GM19463 (cell line): Measurements from ENCODE around the gene TPT1.
"Not testable (repeated sequence)": the region's sequence is repeated elsewhere in the genome, so short reads cannot be mapped to it uniquely, and the experiment has no call there.

Experiments
- ATAC-seq: cut with Tn5 transposase; IDR thresholded peaks from one replicate; pipeline ENCODE4 v1.9.1; 2021; ENCODE audit warnings: mild to moderate bottlenecking, moderate library complexity; ENCODE audit not compliant: unreplicated experiment

The TPT1 gene

GRCh38 chr13:45303866-45304265 lies 37.1 kb downstream of the TPT1 start:
- no peak for ATAC-seq

GRCh38 chr13:45303026-45303425 lies 38.0 kb downstream of the TPT1 start:
- ATAC-seq = no peak

- no peak for ATAC-seq
Measured at GRCh38 chr13:45302507-45302906, 38.5 kb downstream of the TPT1 start.

- no peak for ATAC-seq
Measured at GRCh38 chr13:45301263-45301662, 39.7 kb downstream of the TPT1 start.

GRCh38 chr13:45300190-45300985 lies 40.6 kb downstream of the TPT1 start:
- ATAC-seq = no peak

- ATAC-seq = no peak
Measured at GRCh38 chr13:45299194-45299593, 41.8 kb downstream of the TPT1 start.

GRCh38 chr13:45298550-45298949 lies 42.4 kb downstream of the TPT1 start:
- not testable (repeated sequence) for ATAC-seq

- ATAC-seq = no peak
Measured at GRCh38 chr13:45298206-45298505, 42.8 kb downstream of the TPT1 start.

GRCh38 chr13:45297456-45298205 lies 43.4 kb downstream of the TPT1 start:
- no peak for ATAC-seq

GRCh38 chr13:45296259-45296658 lies 44.7 kb downstream of the TPT1 start:
- ATAC-seq = no peak

GRCh38 chr13:45295536-45295935 lies 45.4 kb downstream of the TPT1 start:
- ATAC-seq = no peak

- ATAC-seq = no peak
Measured at GRCh38 chr13:45292176-45292575, 48.8 kb downstream of the TPT1 start.

- ATAC-seq = no peak
Measured at GRCh38 chr13:45289936-45290563, 50.9 kb downstream of the TPT1 start.
